ENCODE data around the gene GSG1.

DNA sequence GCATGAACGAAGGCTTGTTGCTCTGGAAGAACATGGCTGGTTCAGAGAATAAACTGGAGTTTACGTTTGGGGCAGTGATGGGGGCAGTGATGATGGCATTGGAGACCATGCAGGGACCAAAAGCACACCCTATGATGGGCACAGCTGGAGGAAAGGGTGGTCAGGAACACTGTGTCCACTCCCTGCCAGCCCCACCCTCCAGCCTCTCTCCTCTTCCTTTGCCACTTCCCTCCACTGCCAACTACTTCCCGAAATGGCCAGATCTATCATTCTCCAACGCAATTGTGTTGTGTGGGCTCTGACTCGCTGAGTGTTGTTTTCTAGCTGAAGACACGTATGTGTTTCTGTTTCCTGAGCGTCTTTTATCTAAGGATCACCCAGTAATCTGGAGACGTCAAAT is 39.3 kb upstream of the GSG1 start:
- no peak for TF ChIP-seq JUND (IDR thresholded peaks at IDR 0.05; ENCODE audit: low read length)
- no peak for TF ChIP-seq EZH2 (IDR thresholded peaks at IDR 0.05; ENCODE audit: low read depth, low read length, severe bottlenecking)
- no peak for TF ChIP-seq JUN (IDR thresholded peaks at IDR 0.05; ENCODE audit: low read depth, low read length)
- no peak for TF ChIP-seq SUZ12 (IDR thresholded peaks at IDR 0.05; ENCODE audit: low read length)
- TF ChIP-seq POLR2AphosphoS5 (IDR thresholded peaks at IDR 0.05; ENCODE audit: low read depth, low read length), result no peak
- TF ChIP-seq POLR2A (IDR thresholded peaks at IDR 0.05; ENCODE audit: control extremely low read depth in 1 of 2, low read depth in 2 of 2, low read length in 2 of 2), result no peak

All from H1 (cell line).